Right forelimb (tissue), 1 donor: ENCODE results near the gene SASH3.
"Not testable (repeated sequence)": the region's sequence is repeated elsewhere in the genome, so short reads cannot be mapped to it uniquely, and the experiment has no call there.

Experiments used
- DNase-seq: peaks from one replicate; pipeline ENCODE4 v3.0.0-alpha.2; 2018

Gene SASH3

GRCh38 chrX:129779747-129780146 lies at the start of gene SASH3:
TSS of gene SASH3 (plus strand) at chrX:129779949. CDS start at chrX:129780098, 149 bp downstream.
- DNase-seq: no peak

GRCh38 chrX:129731228-129731627 lies 48.5 kb upstream of the SASH3 start:
- no peak for DNase-seq

GRCh38 chrX:129732857-129733256 lies 46.9 kb upstream of the SASH3 start:
- no peak for DNase-seq

- DNase-seq: no peak
Observed at GRCh38 chrX:129733335-129733734, 46.4 kb upstream of the SASH3 start.

- DNase-seq: no peak
Observed at GRCh38 chrX:129736491-129736890, 43.3 kb upstream of the SASH3 start.

- DNase-seq: no peak
Observed at GRCh38 chrX:129737916-129738315, 41.8 kb upstream of the SASH3 start.

GRCh38 chrX:129738466-129739308 lies 41.1 kb upstream of the SASH3 start, which contains the start of gene XPNPEP2:
TSS of gene XPNPEP2 (plus strand) at chrX:129738979. CDS start at chrX:129739214, 235 bp downstream.
- DNase-seq: peak; percentile 73

GRCh38 chrX:129739578-129739977 lies 40.2 kb upstream of the SASH3 start:
- DNase-seq: no peak

- no peak for DNase-seq
Observed at GRCh38 chrX:129741880-129742758, 37.6 kb upstream of the SASH3 start.

- DNase-seq: not testable (repeated sequence)
Observed at GRCh38 chrX:129742759-129743152, 37.0 kb upstream of the SASH3 start.

GRCh38 chrX:129743821-129744220 lies 35.9 kb upstream of the SASH3 start:
- DNase-seq: no peak

GRCh38 chrX:129744861-129745321 lies 34.9 kb upstream of the SASH3 start:
- no peak for DNase-seq

GRCh38 chrX:129746557-129747470 lies 32.9 kb upstream of the SASH3 start:
- DNase-seq: no peak

- no peak for DNase-seq
Observed at GRCh38 chrX:129747533-129747932, 32.2 kb upstream of the SASH3 start.

GRCh38 chrX:129748305-129748704 lies 31.4 kb upstream of the SASH3 start:
- no peak for DNase-seq

- no peak for DNase-seq
Observed at GRCh38 chrX:129749069-129749468, 30.7 kb upstream of the SASH3 start.

GRCh38 chrX:129750971-129751370 lies 28.8 kb upstream of the SASH3 start:
- no peak for DNase-seq

GRCh38 chrX:129754056-129755024 lies 25.4 kb upstream of the SASH3 start:
- DNase-seq: no peak

- no peak for DNase-seq
Observed at GRCh38 chrX:129755779-129756650, 23.7 kb upstream of the SASH3 start.

- peak; percentile 60 for DNase-seq
Observed at GRCh38 chrX:129759576-129760061, 20.1 kb upstream of the SASH3 start.
